ENCODE measurements around the gene CDHR1.

CDHR1 gene

DNA sequence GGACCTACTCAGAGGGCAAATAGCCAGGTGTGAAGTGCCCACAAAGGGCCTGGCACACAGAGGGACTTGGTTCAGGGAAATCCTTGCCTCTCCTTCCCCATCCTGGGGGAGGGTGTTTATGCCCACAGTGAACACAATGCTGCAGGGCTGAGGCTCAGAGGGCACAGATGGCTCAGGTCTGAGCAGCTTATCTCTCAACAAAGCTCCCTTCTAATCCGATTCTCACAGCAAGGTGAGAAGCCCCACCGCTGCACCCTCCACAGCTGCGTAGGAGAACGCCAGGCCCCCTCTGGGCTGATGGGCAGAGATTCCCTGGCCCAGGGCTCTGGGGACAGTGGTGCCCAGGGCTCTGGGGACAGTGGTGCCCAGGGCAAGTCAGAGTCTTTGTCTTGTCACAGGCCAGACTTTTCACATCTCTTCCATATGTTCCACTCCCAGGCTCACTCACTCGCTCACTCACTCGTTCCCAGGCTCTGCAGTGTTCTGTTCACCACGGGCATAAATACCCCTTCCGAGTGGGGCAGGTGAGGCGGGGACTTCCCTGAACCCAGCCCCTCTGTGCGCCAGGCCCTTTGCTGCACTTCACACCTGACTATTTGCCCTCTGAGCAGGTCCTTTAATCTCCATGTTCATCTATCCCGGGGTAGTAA is 8.7 kb upstream of the CDHR1 start:
- no peak overlapping the region for H3K27ac ChIP-seq
- TF ChIP-seq, protein P1, sequence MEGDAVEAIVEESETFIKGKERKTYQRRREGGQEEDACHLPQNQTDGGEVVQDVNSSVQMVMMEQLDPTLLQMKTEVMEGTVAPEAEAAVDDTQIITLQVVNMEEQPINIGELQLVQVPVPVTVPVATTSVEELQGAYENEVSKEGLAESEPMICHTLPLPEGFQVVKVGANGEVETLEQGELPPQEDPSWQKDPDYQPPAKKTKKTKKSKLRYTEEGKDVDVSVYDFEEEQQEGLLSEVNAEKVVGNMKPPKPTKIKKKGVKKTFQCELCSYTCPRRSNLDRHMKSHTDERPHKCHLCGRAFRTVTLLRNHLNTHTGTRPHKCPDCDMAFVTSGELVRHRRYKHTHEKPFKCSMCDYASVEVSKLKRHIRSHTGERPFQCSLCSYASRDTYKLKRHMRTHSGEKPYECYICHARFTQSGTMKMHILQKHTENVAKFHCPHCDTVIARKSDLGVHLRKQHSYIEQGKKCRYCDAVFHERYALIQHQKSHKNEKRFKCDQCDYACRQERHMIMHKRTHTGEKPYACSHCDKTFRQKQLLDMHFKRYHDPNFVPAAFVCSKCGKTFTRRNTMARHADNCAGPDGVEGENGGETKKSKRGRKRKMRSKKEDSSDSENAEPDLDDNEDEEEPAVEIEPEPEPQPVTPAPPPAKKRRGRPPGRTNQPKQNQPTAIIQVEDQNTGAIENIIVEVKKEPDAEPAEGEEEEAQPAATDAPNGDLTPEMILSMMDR (conservative IDR thresholded peaks at IDR 0.05) = no peak

DNA sequence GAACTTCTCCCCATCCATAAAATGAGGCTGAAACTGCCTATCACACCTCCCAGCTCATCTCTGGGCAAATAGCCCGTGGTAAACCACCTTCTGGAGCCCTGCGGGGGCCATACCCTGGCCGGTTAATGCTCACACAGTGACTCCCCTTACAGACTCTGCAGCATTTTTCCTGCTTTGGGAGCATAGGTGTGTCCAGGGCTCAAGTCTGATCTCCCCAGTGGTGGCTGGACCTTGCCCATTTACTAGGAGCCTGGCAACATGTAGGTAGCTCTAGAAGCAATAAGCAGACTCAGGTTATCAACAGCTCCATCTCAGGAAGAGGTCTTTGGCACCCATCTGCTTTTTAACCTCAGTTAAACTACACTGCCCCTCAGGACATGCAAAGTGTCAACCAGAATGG is 5.5 kb upstream of the CDHR1 start:
- TF ChIP-seq, protein P1 (conservative IDR thresholded peaks at IDR 0.05) = no peak
- H3K27ac ChIP-seq = no peak overlapping the region

DNA sequence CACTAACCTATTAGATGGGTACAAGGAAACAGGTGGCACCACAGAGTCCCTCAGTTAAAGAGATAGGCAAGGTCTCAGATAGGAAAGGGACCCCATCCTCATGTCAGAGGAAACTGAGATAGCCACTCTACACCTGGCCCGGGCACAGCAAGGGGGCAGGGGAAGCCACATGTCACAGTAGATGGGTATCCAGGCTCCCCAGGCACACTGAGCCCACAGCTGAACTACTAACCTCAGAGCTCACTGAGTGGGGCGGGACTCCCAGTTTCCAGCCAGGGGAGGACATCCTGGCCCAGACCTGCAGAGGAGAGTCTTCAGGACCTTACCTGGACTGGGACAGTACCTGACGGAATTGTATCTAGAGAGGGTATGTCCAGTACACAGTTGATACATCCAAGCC is 3.7 kb upstream of the CDHR1 start:
- no peak overlapping the region for H3K27ac ChIP-seq
- TF ChIP-seq, protein P1 (conservative IDR thresholded peaks at IDR 0.05) = no peak

DNA sequence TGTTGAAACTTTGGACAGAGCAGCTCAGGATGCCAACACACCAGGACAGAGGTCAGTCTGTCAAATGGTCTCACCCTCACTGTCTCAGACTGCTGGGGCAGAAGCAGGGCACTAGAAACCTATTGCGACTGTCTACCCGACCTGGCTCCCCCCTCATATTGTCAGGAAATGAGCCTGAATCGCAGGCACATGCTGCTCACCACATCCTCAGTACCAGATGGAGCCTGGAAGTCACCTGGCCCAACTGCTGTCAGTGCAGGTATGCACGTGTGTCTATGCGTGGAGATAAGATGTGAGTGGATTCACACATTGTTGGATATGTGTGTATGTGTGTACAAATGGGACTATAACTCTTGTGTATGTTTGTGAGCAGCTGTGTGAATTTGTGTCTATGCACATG is 3.2 kb upstream of the CDHR1 start:
- TF ChIP-seq, protein P1 (conservative IDR thresholded peaks at IDR 0.05) = no peak
- H3K27ac ChIP-seq = no peak overlapping the region

DNA sequence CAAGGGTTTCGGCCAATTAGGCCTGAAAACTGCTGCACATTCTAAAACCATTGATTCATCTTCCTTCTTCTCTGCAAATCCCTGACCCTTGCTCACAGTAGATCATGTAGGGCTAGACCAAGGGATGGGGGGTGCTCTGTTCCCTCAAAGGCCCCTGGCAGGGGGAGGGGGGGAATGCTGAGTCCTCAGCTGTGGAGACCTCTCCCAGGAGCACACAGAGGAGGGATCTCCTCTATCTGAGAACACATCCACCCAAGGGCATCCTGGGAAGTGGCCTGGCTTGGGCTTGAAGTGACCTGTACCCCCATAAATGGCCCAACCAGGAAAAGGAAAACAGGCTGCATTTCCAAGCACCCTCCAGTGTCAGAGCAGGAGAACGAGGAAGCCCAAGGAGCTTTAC is 1.0 kb upstream of the CDHR1 start:
- TF ChIP-seq, protein P1 (conservative IDR thresholded peaks at IDR 0.05) = no peak
- no peak overlapping the region for H3K27ac ChIP-seq

DNA sequence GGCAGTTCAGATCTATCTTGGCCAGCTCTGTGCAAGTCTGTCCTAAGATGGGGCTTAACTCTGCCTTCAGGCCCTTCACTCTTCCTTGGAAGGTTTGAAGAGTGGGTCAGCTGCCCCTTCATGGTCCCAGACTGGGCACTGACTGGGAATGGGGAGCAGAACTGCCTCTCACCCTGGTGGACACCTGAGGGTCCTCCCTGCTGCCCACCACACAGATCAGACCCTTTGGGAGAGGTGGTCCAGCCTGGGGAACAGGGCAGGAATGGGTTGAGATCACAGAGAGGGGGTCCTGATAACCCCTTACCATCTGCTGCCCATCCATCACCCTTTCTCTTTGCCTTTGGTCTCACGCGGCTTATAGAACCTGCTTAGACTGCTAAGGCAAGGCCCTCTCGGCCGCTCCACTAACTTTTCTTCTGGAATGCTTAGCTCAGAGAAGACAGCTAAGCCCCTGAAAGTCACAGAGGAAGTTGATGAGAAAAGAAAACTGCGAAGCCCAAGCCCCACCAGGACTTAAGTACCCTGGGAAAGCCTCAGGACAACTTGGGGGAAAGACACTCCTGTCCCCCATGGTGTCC is 402 bp upstream of the CDHR1 start:
- TF ChIP-seq, protein P1 (conservative IDR thresholded peaks at IDR 0.05) = no peak
- no peak overlapping the region for H3K27ac ChIP-seq

DNA sequence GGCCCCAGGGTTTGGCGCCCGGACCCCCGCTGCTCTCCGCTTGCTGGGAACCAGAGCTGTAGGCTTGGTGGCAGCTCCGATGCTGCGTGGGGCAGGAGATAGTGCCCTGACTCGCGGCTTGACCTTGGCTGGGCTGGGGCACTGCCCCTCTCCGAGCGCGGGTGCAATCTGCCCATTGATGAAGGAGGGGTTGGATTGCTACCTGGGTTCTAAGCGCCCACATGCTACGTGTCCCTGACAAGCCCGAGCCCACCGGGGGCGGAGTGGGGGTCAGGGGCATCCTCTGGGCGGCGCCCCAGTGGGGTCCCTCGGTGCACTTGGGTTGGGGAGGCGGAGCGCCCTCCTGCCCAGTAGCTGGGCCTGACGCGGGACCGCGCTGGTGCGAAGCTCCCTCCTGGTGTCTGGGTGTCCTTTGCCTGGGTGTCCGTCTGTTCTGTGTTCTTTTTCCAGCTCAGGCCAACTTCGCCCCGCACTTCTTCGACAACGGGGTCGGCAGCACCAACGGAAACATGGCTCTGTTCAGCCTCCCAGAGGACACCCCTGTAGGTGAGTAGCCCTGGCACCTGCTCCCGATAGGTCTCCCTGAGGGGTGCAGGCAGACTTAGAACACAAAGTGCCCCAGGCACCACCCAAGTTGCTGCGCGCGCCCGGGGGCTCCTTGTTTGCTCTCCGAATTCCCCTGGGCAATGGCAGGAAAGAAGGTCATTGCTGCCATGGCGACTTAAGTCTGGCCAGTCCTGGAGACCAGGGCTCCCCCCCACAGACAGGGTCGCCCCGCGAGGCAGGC is 900 bp downstream of the CDHR1 start:
- TF ChIP-seq, protein P1 (conservative IDR thresholded peaks at IDR 0.05) = no peak
- H3K27ac ChIP-seq = no peak overlapping the region

Data from VCaP (cell line).